GM12878 (cell line): ENCODE measurements around the gene HPD. TPM values are rescaled to one million over a fixed set of nuclear protein-coding genes. Genes with fewer than 3 reads are reported as not detected.

Experiments
- CBFB ChIP-seq: IDR thresholded peaks from 2 replicates; pipeline ENCODE4 v1.6.1; 2016; ENCODE audit warnings: antibody characterized with exemption, low read depth
- CHD4 ChIP-seq: fragments of 200-600 bp; sonication (generic); IDR thresholded peaks from 2 replicates; pipeline ENCODE4 v1.6.1; 2016; ENCODE audit warnings: mild to moderate bottlenecking
- CREM ChIP-seq: IDR thresholded peaks from 2 replicates; pipeline ENCODE4 v1.6.1; 2014; ENCODE audit warnings: antibody characterized with exemption, low read depth
- IKZF1 ChIP-seq: fragments of 450-650 bp; conservative IDR thresholded peaks from 2 replicates; pipeline ENCODE4 v1.6.1; 2017; ENCODE audit warnings: antibody characterized with exemption, mild to moderate bottlenecking
- IRF3 ChIP-seq: fragments of 450-650 bp; IDR thresholded peaks from 2 replicates; pipeline ENCODE4 v1.6.1; 2014; ENCODE audit warnings: mild to moderate bottlenecking
- KDM1A ChIP-seq: fragments of 200-600 bp; sonication (generic); IDR thresholded peaks from 2 replicates; pipeline ENCODE4 v1.6.1; 2016; ENCODE audit warnings: borderline replicate concordance
- MTA3 ChIP-seq: IDR thresholded peaks from 2 replicates; pipeline ENCODE4 v1.6.1; 2012; ENCODE audit warnings: low read length, inconsistent platforms, borderline replicate concordance
- NFIC ChIP-seq: IDR thresholded peaks from 2 replicates; pipeline ENCODE4 v1.6.1; 2012; ENCODE audit warnings: low read depth, mild to moderate bottlenecking, inconsistent platforms, low read length, moderate library complexity
- PML ChIP-seq: IDR thresholded peaks from 2 replicates; pipeline ENCODE4 v1.6.1; 2012; ENCODE audit warnings: low read length, inconsistent platforms
- POLR2AphosphoS2 ChIP-seq: IDR thresholded peaks from 2 replicates; pipeline ENCODE4 v1.6.1; 2011; ENCODE audit warnings: low read depth, mild to moderate bottlenecking, low read length, improper control_type of control experiment, moderate library complexity
- RELA ChIP-seq: fragments of 450-650 bp; IDR thresholded peaks from 2 replicates; pipeline ENCODE4 v1.8.0; 2014; ENCODE audit warnings: borderline replicate concordance; ENCODE audit not compliant: partially characterized antibody
- SIN3A ChIP-seq: IDR thresholded peaks from 2 replicates; pipeline ENCODE4 v1.6.1; 2012; ENCODE audit warnings: low read depth, low read length, improper control_type of control experiment
- SP1 ChIP-seq: IDR thresholded peaks from one replicate; pipeline ENCODE4 v1.6.1; 2011; ENCODE audit warnings: low read depth, low read length
- STAT3 ChIP-seq: IDR thresholded peaks from 2 replicates; pipeline ENCODE4 v1.6.1; 2011; ENCODE audit warnings: low read depth, low read length, improper control_type of control experiment
- USF2 ChIP-seq: IDR thresholded peaks from 2 replicates; pipeline ENCODE4 v1.6.1; 2011; ENCODE audit warnings: low read depth, low read length, improper control_type of control experiment, borderline replicate concordance
- YBX1 ChIP-seq: fragments of 450-650 bp; IDR thresholded peaks from 2 replicates; pipeline ENCODE4 v1.6.1; 2016; ENCODE audit warnings: antibody characterized with exemption
- ZNF207 ChIP-seq: fragments of 450-650 bp; IDR thresholded peaks from 2 replicates; pipeline ENCODE4 v1.6.1; 2014; ENCODE audit warnings: antibody characterized with exemption, mild to moderate bottlenecking, borderline replicate concordance
- ZNF24 ChIP-seq: fragments of 450-650 bp; IDR thresholded peaks from 2 replicates; pipeline ENCODE4 v1.6.1; 2017; ENCODE audit warnings: antibody characterized with exemption, mild to moderate bottlenecking
- ZSCAN29 ChIP-seq: fragments of 450-650 bp; IDR thresholded peaks from 2 replicates; pipeline ENCODE4 v1.6.1; 2017; ENCODE audit warnings: mild to moderate bottlenecking, moderate library complexity
- polyA plus RNA-seq, 11 experiments: library from polyadenylated mRNA; depleted of rRNA in 4 of 11; unstranded in 6 of 11; stranded (reverse) in 5 of 11; fragments of >200 nt; fragmentation: Nextera tagmentation in 4 of 11; fragmentation: Illumina TruSeq in 1 of 11; extraction: Ambion mirVana in 4 of 11; extraction: Trizol in 1 of 11; gene quantifications; 1 replicate in 1 of 11; 2 replicates in 10 of 11; pipeline versions ENCODE4 v1.2.1 to v1.2.3, GENCODE V29; 2011 to 2016; ENCODE audit warnings: inconsistent platforms in 2 of 11, missing spikeins in 2 of 11, low read depth in 1 of 11
- total RNA-seq, 4 experiments: library from RNA; depleted of rRNA in 3 of 4; stranded (reverse); fragments of >200 nt in 3 of 4; fragmentation: Illumina TruSeq in 1 of 4; extraction: Trizol in 1 of 4; gene quantifications; 2 replicates each; pipeline versions ENCODE4 v1.2.1 to v1.2.3, GENCODE V29; 2013 to 2021
- TF ChIP-seq, protein P1 (sequence below): fragments of 450-650 bp; IDR thresholded peaks from 2 replicates; pipeline ENCODE4 v1.6.1; 2017; ENCODE audit warnings: mild to moderate bottlenecking, low read depth, inconsistent platforms; ENCODE audit not compliant: poor library complexity, severe bottlenecking
- TF ChIP-seq, protein P2 (sequence below): fragments of 450-650 bp; IDR thresholded peaks from 2 replicates; pipeline ENCODE4 v1.6.1; 2016; ENCODE audit warnings: mild to moderate bottlenecking, moderate library complexity, borderline replicate concordance
- TF ChIP-seq, protein P3 (sequence below): IDR thresholded peaks from 2 replicates; pipeline ENCODE4 v1.6.1; 2012; ENCODE audit warnings: low read depth, low read length, improper control_type of control experiment

HPD gene
- total and polyA plus RNA-seq, 10 of the 15 experiments (the other 5 are each of a cell fraction or from before 2014, with no cell fraction given): 0.04 to 0.69 (median 0.28) TPM; not detected in 7

DNA sequence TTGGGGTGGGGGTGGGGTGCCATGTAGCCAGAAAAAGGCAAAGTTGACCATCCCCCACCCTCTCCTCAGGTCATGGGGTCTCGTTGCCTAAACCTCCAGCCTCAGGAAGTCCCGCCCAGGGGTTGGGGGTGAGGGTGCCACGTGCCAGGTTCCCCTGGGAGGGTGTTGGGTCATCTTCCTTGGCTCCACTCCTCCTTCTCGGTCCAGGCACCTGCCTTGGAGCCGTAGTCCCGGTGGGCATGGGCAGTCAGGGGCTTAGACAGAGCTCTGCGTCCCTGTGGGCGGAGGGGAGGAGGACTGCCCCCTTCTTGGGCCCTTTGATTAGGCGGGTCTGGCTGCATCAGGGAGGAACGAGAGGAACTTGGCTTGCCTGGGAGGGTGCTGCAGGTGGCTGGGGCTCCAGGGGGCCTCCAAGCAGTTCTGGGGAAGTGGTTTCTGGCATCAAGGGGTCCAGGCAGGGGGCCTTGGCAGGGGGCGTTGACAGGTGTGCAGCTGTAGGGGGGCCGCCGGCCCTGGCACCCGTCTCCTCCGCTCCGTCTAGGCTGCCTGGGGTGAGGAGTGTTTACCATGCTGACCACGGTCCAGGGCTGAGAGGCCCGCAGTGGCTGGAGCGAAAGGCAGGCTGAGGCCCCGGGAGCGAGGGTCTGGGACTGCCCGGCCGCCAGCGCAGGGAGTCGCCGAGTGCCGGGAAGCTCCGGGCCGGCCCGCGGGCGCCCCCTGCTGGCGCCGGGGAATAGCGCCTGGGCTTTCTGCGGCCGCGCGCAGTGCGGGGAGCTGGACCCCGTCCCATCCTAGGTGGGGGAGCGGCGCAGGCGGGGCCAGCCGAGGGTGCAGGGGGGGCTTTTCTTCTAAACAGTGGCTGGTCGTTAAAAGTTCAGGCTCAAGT is 47.0 kb downstream of the HPD start (continued):
- TF ChIP-seq, protein P1, sequence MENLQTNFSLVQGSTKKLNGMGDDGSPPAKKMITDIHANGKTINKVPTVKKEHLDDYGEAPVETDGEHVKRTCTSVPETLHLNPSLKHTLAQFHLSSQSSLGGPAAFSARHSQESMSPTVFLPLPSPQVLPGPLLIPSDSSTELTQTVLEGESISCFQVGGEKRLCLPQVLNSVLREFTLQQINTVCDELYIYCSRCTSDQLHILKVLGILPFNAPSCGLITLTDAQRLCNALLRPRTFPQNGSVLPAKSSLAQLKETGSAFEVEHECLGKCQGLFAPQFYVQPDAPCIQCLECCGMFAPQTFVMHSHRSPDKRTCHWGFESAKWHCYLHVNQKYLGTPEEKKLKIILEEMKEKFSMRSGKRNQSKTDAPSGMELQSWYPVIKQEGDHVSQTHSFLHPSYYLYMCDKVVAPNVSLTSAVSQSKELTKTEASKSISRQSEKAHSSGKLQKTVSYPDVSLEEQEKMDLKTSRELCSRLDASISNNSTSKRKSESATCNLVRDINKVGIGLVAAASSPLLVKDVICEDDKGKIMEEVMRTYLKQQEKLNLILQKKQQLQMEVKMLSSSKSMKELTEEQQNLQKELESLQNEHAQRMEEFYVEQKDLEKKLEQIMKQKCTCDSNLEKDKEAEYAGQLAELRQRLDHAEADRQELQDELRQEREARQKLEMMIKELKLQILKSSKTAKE: no peak
- TF ChIP-seq SIN3A (no peak; the same call in 1 of the 2 replicates), IRF3 (no peak), YBX1 (no peak), NFIC (no peak), STAT3 (no peak), IKZF1 (peak; percentile 52; the same call in 1 of the 2 replicates), SP1 (no peak), RELA (no peak), CBFB (no peak), MTA3 (no peak), ZSCAN29 (no peak), CHD4 (no peak), PML (no peak), POLR2AphosphoS2 (no peak), KDM1A (no peak), USF2 (no peak), ZNF24 (0 out of 2 replicates have a peak, but pooled peaks have one; percentile 61), ZNF207 (no peak), CREM (no peak)
- TF ChIP-seq, protein P2, sequence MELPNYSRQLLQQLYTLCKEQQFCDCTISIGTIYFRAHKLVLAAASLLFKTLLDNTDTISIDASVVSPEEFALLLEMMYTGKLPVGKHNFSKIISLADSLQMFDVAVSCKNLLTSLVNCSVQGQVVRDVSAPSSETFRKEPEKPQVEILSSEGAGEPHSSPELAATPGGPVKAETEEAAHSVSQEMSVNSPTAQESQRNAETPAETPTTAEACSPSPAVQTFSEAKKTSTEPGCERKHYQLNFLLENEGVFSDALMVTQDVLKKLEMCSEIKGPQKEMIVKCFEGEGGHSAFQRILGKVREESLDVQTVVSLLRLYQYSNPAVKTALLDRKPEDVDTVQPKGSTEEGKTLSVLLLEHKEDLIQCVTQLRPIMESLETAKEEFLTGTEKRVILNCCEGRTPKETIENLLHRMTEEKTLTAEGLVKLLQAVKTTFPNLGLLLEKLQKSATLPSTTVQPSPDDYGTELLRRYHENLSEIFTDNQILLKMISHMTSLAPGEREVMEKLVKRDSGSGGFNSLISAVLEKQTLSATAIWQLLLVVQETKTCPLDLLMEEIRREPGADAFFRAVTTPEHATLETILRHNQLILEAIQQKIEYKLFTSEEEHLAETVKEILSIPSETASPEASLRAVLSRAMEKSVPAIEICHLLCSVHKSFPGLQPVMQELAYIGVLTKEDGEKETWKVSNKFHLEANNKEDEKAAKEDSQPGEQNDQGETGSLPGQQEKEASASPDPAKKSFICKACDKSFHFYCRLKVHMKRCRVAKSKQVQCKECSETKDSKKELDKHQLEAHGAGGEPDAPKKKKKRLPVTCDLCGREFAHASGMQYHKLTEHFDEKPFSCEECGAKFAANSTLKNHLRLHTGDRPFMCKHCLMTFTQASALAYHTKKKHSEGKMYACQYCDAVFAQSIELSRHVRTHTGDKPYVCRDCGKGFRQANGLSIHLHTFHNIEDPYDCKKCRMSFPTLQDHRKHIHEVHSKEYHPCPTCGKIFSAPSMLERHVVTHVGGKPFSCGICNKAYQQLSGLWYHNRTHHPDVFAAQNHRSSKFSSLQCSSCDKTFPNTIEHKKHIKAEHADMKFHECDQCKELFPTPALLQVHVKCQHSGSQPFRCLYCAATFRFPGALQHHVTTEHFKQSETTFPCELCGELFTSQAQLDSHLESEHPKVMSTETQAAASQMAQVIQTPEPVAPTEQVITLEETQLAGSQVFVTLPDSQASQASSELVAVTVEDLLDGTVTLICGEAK: no peak
- TF ChIP-seq, protein P3, sequence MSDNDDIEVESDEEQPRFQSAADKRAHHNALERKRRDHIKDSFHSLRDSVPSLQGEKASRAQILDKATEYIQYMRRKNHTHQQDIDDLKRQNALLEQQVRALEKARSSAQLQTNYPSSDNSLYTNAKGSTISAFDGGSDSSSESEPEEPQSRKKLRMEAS: no peak
